Chondrocyte (in vitro differentiated cells): ENCODE results near the gene DOK7. TPM values are rescaled to one million over a fixed set of nuclear protein-coding genes. Genes with fewer than 3 reads are reported as not detected.
"Not testable (repeated sequence)": the region's sequence is repeated elsewhere in the genome, so short reads cannot be mapped to it uniquely, and the experiment has no call there.

Experiments
- DNase-seq: peaks from one replicate; pipeline ENCODE4 v3.0.0; 2021; ENCODE audit warnings: mixed read lengths, low spot score
- H3K27ac Mint-ChIP-seq: one replicate; pipeline ENCODE4 v1.8.0; 2021; ENCODE audit warnings: mild to moderate bottlenecking, moderate library complexity, mixed read lengths; ENCODE audit not compliant: unreplicated experiment
- H3K27me3 Mint-ChIP-seq: 2 replicates; pipeline ENCODE4 v1.8.0; 2021; ENCODE audit warnings: low read depth, mixed read lengths
- H3K36me3 Mint-ChIP-seq: 2 replicates; pipeline ENCODE4 v1.8.0; 2021; ENCODE audit warnings: low read depth, mixed read lengths
- H3K4me1 Mint-ChIP-seq: 2 replicates; pipeline ENCODE4 v1.8.0; 2021; ENCODE audit warnings: low read depth, mild to moderate bottlenecking, mixed read lengths
- H3K4me3 Mint-ChIP-seq: one replicate; pipeline ENCODE4 v1.8.0; 2021; ENCODE audit warnings: mild to moderate bottlenecking, moderate library complexity, mixed read lengths; ENCODE audit not compliant: unreplicated experiment
- H3K9me3 Mint-ChIP-seq: 2 replicates; pipeline ENCODE4 v1.8.0; 2021; ENCODE audit warnings: low read depth, mixed read lengths
- CTCF ChIP-seq: fragments of 200-600 bp; sonication (generic); IDR thresholded peaks from 2 replicates; pipeline ENCODE4 v1.5.0; 2021; ENCODE audit warnings: antibody characterized with exemption, mild to moderate bottlenecking, moderate library complexity
- total RNA-seq: library from RNA; stranded (reverse); gene quantifications from 3 replicates; pipeline ENCODE4 v1.2.1, GENCODE V29; 2021

Gene DOK7
- total RNA-seq, 1 donor from 2014 or later, result 0.37 TPM

- peaks cover 36% of the 10 kb centered on the region for H3K36me3 Mint-ChIP-seq
- no peak for TF ChIP-seq CTCF
- no peaks in the 10 kb centered on the region for H3K4me1 Mint-ChIP-seq
- no peaks in the 10 kb centered on the region for H3K27me3 Mint-ChIP-seq
- no peak overlapping the region for H3K27ac Mint-ChIP-seq
- no peak for DNase-seq
- H3K4me3 Mint-ChIP-seq, result no peak overlapping the region
- no peaks in the 10 kb centered on the region for H3K9me3 Mint-ChIP-seq
Measured at GRCh38 chr4:3511187-3511586, 48.1 kb downstream of the DOK7 start.

- peaks cover 37% of the 10 kb centered on the region for H3K36me3 Mint-ChIP-seq
- H3K4me3 Mint-ChIP-seq, H3K9me3 Mint-ChIP-seq, DNase-seq, H3K4me1 Mint-ChIP-seq, H3K27me3 Mint-ChIP-seq, H3K27ac Mint-ChIP-seq: not testable (repeated sequence)
Measured at GRCh38 chr4:3511601-3512000, 48.5 kb downstream of the DOK7 start.

- H3K27ac Mint-ChIP-seq, result no peak overlapping the region
- H3K36me3 Mint-ChIP-seq, result peaks cover 38% of the 10 kb centered on the region
- no peaks in the 10 kb centered on the region for H3K4me1 Mint-ChIP-seq
- H3K9me3 Mint-ChIP-seq, result no peaks in the 10 kb centered on the region
- no peaks in the 10 kb centered on the region for H3K27me3 Mint-ChIP-seq
- no peak overlapping the region for H3K4me3 Mint-ChIP-seq
- DNase-seq, result no peak
- TF ChIP-seq CTCF, result no peak
Measured at GRCh38 chr4:3512279-3512678, 49.2 kb downstream of the DOK7 start.

GRCh38 chr4:3512719-3513118 lies 49.6 kb downstream of the DOK7 start:
- no peaks in the 10 kb centered on the region for H3K27me3 Mint-ChIP-seq
- no peak overlapping the region for H3K4me3 Mint-ChIP-seq

GRCh38 chr4:3513807-3514206 lies 50.7 kb downstream of the DOK7 start:
- no peak for DNase-seq
- H3K4me1 Mint-ChIP-seq, result no peaks in the 10 kb centered on the region
- H3K9me3 Mint-ChIP-seq, result no peaks in the 10 kb centered on the region
- no peak overlapping the region for H3K4me3 Mint-ChIP-seq
- H3K27me3 Mint-ChIP-seq, result no peaks in the 10 kb centered on the region
- H3K27ac Mint-ChIP-seq, result no peak overlapping the region
- no peak for TF ChIP-seq CTCF
- peaks cover 38% of the 10 kb centered on the region for H3K36me3 Mint-ChIP-seq

More at GRCh38 chr4:3512719-3513118, 49.6 kb downstream of the DOK7 start:
- Mint-ChIP-seq H3K9me3 (no peaks in the 10 kb centered on the region), H3K36me3 (peaks cover 42% of the 10 kb centered on the region), H3K27ac (no peak overlapping the region), H3K4me1 (no peaks in the 10 kb centered on the region)
- no peak for TF ChIP-seq CTCF
- no peak for DNase-seq

GRCh38 chr4:3514221-3514780 lies 51.2 kb downstream of the DOK7 start:
- no peaks in the 10 kb centered on the region for H3K4me1 Mint-ChIP-seq
- no peak for DNase-seq
- H3K27ac Mint-ChIP-seq, result no peak overlapping the region
- H3K27me3 Mint-ChIP-seq, result no peaks in the 10 kb centered on the region
- H3K4me3 Mint-ChIP-seq, result no peak overlapping the region
- peaks cover 37% of the 10 kb centered on the region for H3K36me3 Mint-ChIP-seq
- no peaks in the 10 kb centered on the region for H3K9me3 Mint-ChIP-seq
- TF ChIP-seq CTCF, result no peak
